ENCODE results near the gene UBL5.
A peak's percentile ranks its signal among the peaks of the same experiment; 100 is the strongest.
"Not testable (repeated sequence)": the region's sequence is repeated elsewhere in the genome, so short reads cannot be mapped to it uniquely, and the experiment has no call there.

UBL5 gene

GRCh38 chr19:9818175-9818733, 9.5 kb upstream of the UBL5 start:
- peaks cover 5% of the 10 kb centered on the region for H3K36me3 ChIP-seq (ENCODE audit: control insufficient read depth, insufficient read depth, low read length)
- H3K4me1 ChIP-seq (ENCODE audit: control insufficient read depth, insufficient read depth, low read length): peaks cover 5% of the 10 kb centered on the region
- H3K9ac ChIP-seq (ENCODE audit: low read length): peak overlapping the region; percentile 88
- peak overlapping the region; percentile 83 for H3K27ac ChIP-seq (ENCODE audit: low read depth, low read length)
- H3K9me3 ChIP-seq (ENCODE audit: control insufficient read depth, insufficient read depth, low read depth, low read length): peaks cover 6% of the 10 kb centered on the region
- H3K4me3 ChIP-seq (ENCODE audit: low read depth, low read length): peak overlapping the region; percentile 91
- no peaks in the 10 kb centered on the region for H3K27me3 ChIP-seq (ENCODE audit: control insufficient read depth, insufficient read depth, low read length)

GRCh38 chr19:9818734-9819595, 8.8 kb upstream of the UBL5 start, which contains the start of gene FBXL12:
Gene FBXL12 (minus strand): TSS chr19:9819079. CDS start chr19:9818813, 266 bp downstream.
- Histone ChIP-seq H3K36me3 (ENCODE audit: control insufficient read depth, insufficient read depth, low read length) (peaks cover 5% of the 10 kb centered on the region), H3K27me3 (ENCODE audit: control insufficient read depth, insufficient read depth, low read length) (no peaks in the 10 kb centered on the region), H3K4me1 (ENCODE audit: control insufficient read depth, insufficient read depth, low read length) (peaks cover 5% of the 10 kb centered on the region), H3K9ac (ENCODE audit: low read length) (peak within 1 kb of the TSS; percentile 88), H3K4me3 (ENCODE audit: low read depth, low read length) (peak within 1 kb of the TSS; percentile 91), H3K27ac (ENCODE audit: low read depth, low read length) (peak within 1 kb of the TSS; percentile 83), H3K9me3 (ENCODE audit: control insufficient read depth, insufficient read depth, low read depth, low read length) (peaks cover 6% of the 10 kb centered on the region)

GRCh38 chr19:9819596-9819909, 8.2 kb upstream of the UBL5 start:
- Histone ChIP-seq H3K9ac (ENCODE audit: low read length) (no peak overlapping the region), H3K27me3 (ENCODE audit: control insufficient read depth, insufficient read depth, low read length) (no peaks in the 10 kb centered on the region), H3K4me1 (ENCODE audit: control insufficient read depth, insufficient read depth, low read length) (peaks cover 5% of the 10 kb centered on the region), H3K9me3 (ENCODE audit: control insufficient read depth, insufficient read depth, low read depth, low read length) (peaks cover 6% of the 10 kb centered on the region), H3K36me3 (ENCODE audit: control insufficient read depth, insufficient read depth, low read length) (peaks cover 5% of the 10 kb centered on the region), H3K4me3 (ENCODE audit: low read depth, low read length) (peak overlapping the region; percentile 45), H3K27ac (ENCODE audit: low read depth, low read length) (no peak overlapping the region)

- not testable (repeated sequence) for H3K27ac ChIP-seq (ENCODE audit: low read depth, low read length); H3K27me3 ChIP-seq (ENCODE audit: control insufficient read depth, insufficient read depth, low read length); H3K9ac ChIP-seq (ENCODE audit: low read length); H3K4me1 ChIP-seq (ENCODE audit: control insufficient read depth, insufficient read depth, low read length); H3K9me3 ChIP-seq (ENCODE audit: control insufficient read depth, insufficient read depth, low read depth, low read length); H3K36me3 ChIP-seq (ENCODE audit: control insufficient read depth, insufficient read depth, low read length)
- H3K4me3 ChIP-seq (ENCODE audit: low read depth, low read length): peak overlapping the region; percentile 45
Observed at GRCh38 chr19:9820034-9820433, 7.7 kb upstream of the UBL5 start.

GRCh38 chr19:9823816-9824215, 3.9 kb upstream of the UBL5 start:
- Histone ChIP-seq H3K9ac (ENCODE audit: low read length) (no peak overlapping the region), H3K9me3 (ENCODE audit: control insufficient read depth, insufficient read depth, low read depth, low read length) (no peaks in the 10 kb centered on the region), H3K27me3 (ENCODE audit: control insufficient read depth, insufficient read depth, low read length) (no peaks in the 10 kb centered on the region), H3K4me3 (ENCODE audit: low read depth, low read length) (no peak overlapping the region), H3K27ac (ENCODE audit: low read depth, low read length) (no peak overlapping the region), H3K36me3 (ENCODE audit: control insufficient read depth, insufficient read depth, low read length) (no peaks in the 10 kb centered on the region), H3K4me1 (ENCODE audit: control insufficient read depth, insufficient read depth, low read length) (peaks cover 8% of the 10 kb centered on the region)

- no peaks in the 10 kb centered on the region for H3K27me3 ChIP-seq (ENCODE audit: control insufficient read depth, insufficient read depth, low read length)
- peak overlapping the region; percentile 61; the same call in 1 of the 2 replicates for H3K27ac ChIP-seq (ENCODE audit: low read depth, low read length)
- H3K36me3 ChIP-seq (ENCODE audit: control insufficient read depth, insufficient read depth, low read length): peaks cover 16% of the 10 kb centered on the region
- H3K4me1 ChIP-seq (ENCODE audit: control insufficient read depth, insufficient read depth, low read length): 0 out of 2 replicates have a peak, but pooled peaks cover 3% of the 10 kb centered on the region
- H3K4me3 ChIP-seq (ENCODE audit: low read depth, low read length): peak overlapping the region; percentile 97
- H3K9me3 ChIP-seq (ENCODE audit: control insufficient read depth, insufficient read depth, low read depth, low read length): no peaks in the 10 kb centered on the region
- peak overlapping the region; percentile 90 for H3K9ac ChIP-seq (ENCODE audit: low read length)
Observed at GRCh38 chr19:9828551-9829063, 889 bp downstream of the UBL5 start.

GRCh38 chr19:9834307-9834725, 6.6 kb downstream of the UBL5 start:
- Histone ChIP-seq H3K9me3 (ENCODE audit: control insufficient read depth, insufficient read depth, low read depth, low read length) (no peaks in the 10 kb centered on the region), H3K4me1 (ENCODE audit: control insufficient read depth, insufficient read depth, low read length) (peaks cover 5% of the 10 kb centered on the region; the same call in 1 of the 2 replicates), H3K27me3 (ENCODE audit: control insufficient read depth, insufficient read depth, low read length) (no peaks in the 10 kb centered on the region), H3K4me3 (ENCODE audit: low read depth, low read length) (peak overlapping the region; percentile 46), H3K9ac (ENCODE audit: low read length) (no peak overlapping the region), H3K36me3 (ENCODE audit: control insufficient read depth, insufficient read depth, low read length) (peaks cover 31% of the 10 kb centered on the region), H3K27ac (ENCODE audit: low read depth, low read length) (no peak overlapping the region)

GRCh38 chr19:9834726-9835506, 7.2 kb downstream of the UBL5 start, which contains the start of gene PIN1:
Gene PIN1 (plus strand): TSS chr19:9835318. CDS start chr19:9835345, 27 bp downstream.
- Histone ChIP-seq H3K9me3 (ENCODE audit: control insufficient read depth, insufficient read depth, low read depth, low read length) (no peaks in the 10 kb centered on the region), H3K4me1 (ENCODE audit: control insufficient read depth, insufficient read depth, low read length) (peaks cover 5% of the 10 kb centered on the region; the same call in 1 of the 2 replicates), H3K27ac (ENCODE audit: low read depth, low read length) (peak within 1 kb of the TSS; percentile 68; the same call in 1 of the 2 replicates), H3K36me3 (ENCODE audit: control insufficient read depth, insufficient read depth, low read length) (peaks cover 31% of the 10 kb centered on the region), H3K4me3 (ENCODE audit: low read depth, low read length) (peak within 1 kb of the TSS; percentile 96), H3K9ac (ENCODE audit: low read length) (peak within 1 kb of the TSS; percentile 82), H3K27me3 (ENCODE audit: control insufficient read depth, insufficient read depth, low read length) (no peaks in the 10 kb centered on the region)

- Histone ChIP-seq H3K36me3 (ENCODE audit: control insufficient read depth, insufficient read depth, low read length) (peaks cover 32% of the 10 kb centered on the region), H3K4me3 (ENCODE audit: low read depth, low read length) (peak overlapping the region; percentile 96), H3K27me3 (ENCODE audit: control insufficient read depth, insufficient read depth, low read length) (no peaks in the 10 kb centered on the region), H3K9me3 (ENCODE audit: control insufficient read depth, insufficient read depth, low read depth, low read length) (no peaks in the 10 kb centered on the region), H3K4me1 (ENCODE audit: control insufficient read depth, insufficient read depth, low read length) (peaks cover 5% of the 10 kb centered on the region; the same call in 1 of the 2 replicates), H3K9ac (ENCODE audit: low read length) (peak overlapping the region; percentile 82), H3K27ac (ENCODE audit: low read depth, low read length) (peak overlapping the region; percentile 68; the same call in 1 of the 2 replicates)
Observed at GRCh38 chr19:9835507-9835949, 7.8 kb downstream of the UBL5 start.

GRCh38 chr19:9836021-9836420, 8.3 kb downstream of the UBL5 start:
- Histone ChIP-seq H3K9ac (ENCODE audit: low read length) (peak overlapping the region; percentile 82), H3K36me3 (ENCODE audit: control insufficient read depth, insufficient read depth, low read length) (peaks cover 35% of the 10 kb centered on the region), H3K9me3 (ENCODE audit: control insufficient read depth, insufficient read depth, low read depth, low read length) (no peaks in the 10 kb centered on the region), H3K27ac (ENCODE audit: low read depth, low read length) (no peak overlapping the region), H3K4me3 (ENCODE audit: low read depth, low read length) (peak overlapping the region; percentile 96), H3K4me1 (ENCODE audit: control insufficient read depth, insufficient read depth, low read length) (peaks cover 5% of the 10 kb centered on the region; the same call in 1 of the 2 replicates), H3K27me3 (ENCODE audit: control insufficient read depth, insufficient read depth, low read length) (no peaks in the 10 kb centered on the region)

Data from HUES6 (cell line).